BLaER1 treated with 17β-estradiol and CSF1 and Interleukin-3, amounts not matched to agents 10 nM and 100 nM (cell line): Measurements from ENCODE around the gene IRF6.

ENCODE experiments used
- H3K27ac ChIP-seq, 11 experiments: shearing (Covaris generic); formaldehyde crosslinking; 2 replicates each; pipeline ENCODE4 v1.8.1; 2022
- H3K27me3 ChIP-seq, 11 experiments: shearing (Covaris generic); formaldehyde crosslinking; 2 replicates each; pipeline ENCODE4 v1.8.1; 2022
- H3K36me3 ChIP-seq, 11 experiments: shearing (Covaris generic); formaldehyde crosslinking; 2 replicates each; pipeline ENCODE4 v1.8.1; 2022
- H3K4me1 ChIP-seq, 10 experiments: shearing (Covaris generic); formaldehyde crosslinking; 2 replicates each; pipeline ENCODE4 v1.8.1; 2022
- H3K4me2 ChIP-seq, 11 experiments: shearing (Covaris generic); formaldehyde crosslinking; 2 replicates each; pipeline ENCODE4 v1.8.1; 2022
- H3K4me3 ChIP-seq, 10 experiments: shearing (Covaris generic); formaldehyde crosslinking; 2 replicates each; pipeline ENCODE4 v1.8.1; 2022
- H3K9ac ChIP-seq, 11 experiments: shearing (Covaris generic); formaldehyde crosslinking; 2 replicates each; pipeline ENCODE4 v1.8.1; 2022
- H3K9me3 ChIP-seq, 11 experiments: shearing (Covaris generic); formaldehyde crosslinking; replicated peaks in 1 of 11; 2 replicates each; pipeline ENCODE4 v1.8.1; 2022
- H4K20me1 ChIP-seq, 11 experiments: shearing (Covaris generic); formaldehyde crosslinking; 2 replicates each; pipeline ENCODE4 v1.8.1; 2022
- Cebpa-rat ChIP-seq, 11 experiments: shearing (Covaris generic); IDR thresholded peaks; 2 replicates each; pipeline ENCODE4 v1.8.1; 2022

IRF6 gene

DNA sequence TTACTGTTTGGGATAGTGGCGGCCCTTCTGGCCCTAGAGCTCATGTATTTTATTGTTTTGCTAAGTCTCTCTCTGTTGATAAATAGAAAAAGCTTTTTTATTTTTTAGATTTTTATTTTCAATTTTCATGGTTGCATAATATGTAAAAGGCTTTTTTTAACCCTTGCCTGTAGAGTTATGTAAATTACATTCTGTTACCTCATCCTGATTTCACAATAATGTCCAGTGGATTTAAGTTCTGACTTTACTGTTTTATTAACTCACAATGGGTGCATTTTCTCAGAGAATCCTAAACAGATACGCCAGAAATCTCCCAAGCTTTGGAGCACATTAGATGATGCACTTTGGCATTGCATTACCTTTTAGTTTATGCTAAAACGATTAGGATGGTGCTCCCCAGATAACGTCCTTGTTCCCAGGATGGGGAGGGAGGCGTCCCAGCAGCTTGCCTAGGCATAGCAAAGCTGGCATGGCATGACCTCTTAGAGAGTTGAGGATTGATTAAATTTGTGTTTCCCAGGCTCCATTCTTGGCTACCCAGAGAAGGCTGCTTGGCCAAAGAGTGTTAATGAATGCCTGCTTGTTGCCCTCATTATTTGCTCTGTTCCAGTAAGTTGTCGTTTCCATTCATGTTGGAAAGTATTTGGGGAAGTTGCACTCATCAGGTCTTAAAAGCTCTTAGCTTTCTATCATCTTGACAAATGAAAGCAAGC, 38.9 kb upstream of the IRF6 start:
- no peaks in the 10 kb centered on the region for H3K9me3 ChIP-seq
- H3K4me2 ChIP-seq: 0 out of 22 replicates have a peak overlapping the region, but pooled peaks of 1 of the 11 experiments have one; percentile 12
- H3K27ac ChIP-seq: no peak overlapping the region
- H3K4me3 ChIP-seq: no peak overlapping the region
- TF ChIP-seq Cebpa-rat (IDR thresholded peaks at IDR 0.05): 0 out of 22 replicates have a peak, but pooled peaks of 1 of the 11 experiments have one; percentile 13
- peaks cover 20 to 45% (median 38%) of the 10 kb centered on the region in 10 experiments for H3K4me1 ChIP-seq
- peaks cover 0 to 28% (median 0%) of the 10 kb centered on the region in 11 experiments; a peak in 5 of 22 replicates for H4K20me1 ChIP-seq
- no peaks in the 10 kb centered on the region for H3K27me3 ChIP-seq
- no peak overlapping the region for H3K9ac ChIP-seq
- peaks cover 80 to 99% (median 92%) of the 10 kb centered on the region in 11 experiments for H3K36me3 ChIP-seq

DNA sequence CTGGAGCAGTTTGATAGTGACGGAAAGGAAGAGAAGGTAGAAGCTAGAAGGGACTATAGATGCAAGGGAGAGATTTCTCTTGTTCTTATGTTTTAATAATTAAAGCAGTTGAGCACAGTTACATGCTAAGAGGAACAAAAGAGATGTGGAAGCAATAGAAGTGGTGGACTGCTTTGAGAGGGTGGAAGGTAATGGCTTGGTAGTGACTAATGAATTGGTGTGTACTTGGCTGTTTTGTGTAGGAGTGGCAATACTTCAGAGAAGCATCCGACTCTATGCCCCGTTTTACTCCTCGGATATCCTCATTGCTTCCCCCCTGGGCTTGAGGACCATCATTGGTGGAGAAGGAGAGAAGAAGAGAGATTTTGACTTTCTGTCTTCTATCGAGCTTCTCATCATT, 34.7 kb upstream of the IRF6 start:
- H3K4me3 ChIP-seq: no peak overlapping the region
- H3K27ac ChIP-seq: peak overlapping the region in 2 of 11 experiments; percentile 42 to 45; a peak in 3 of 22 replicates
- H3K27me3 ChIP-seq: no peaks in the 10 kb centered on the region
- peaks cover 97 to 100% (median 100%) of the 10 kb centered on the region in 11 experiments for H3K36me3 ChIP-seq
- no peaks in the 10 kb centered on the region for H3K9me3 ChIP-seq
- no peak for TF ChIP-seq Cebpa-rat (IDR thresholded peaks at IDR 0.05)
- H3K4me2 ChIP-seq: peak overlapping the region in 1 of 11 experiments; percentile 53; a peak in 4 of 22 replicates
- H3K9ac ChIP-seq: no peak overlapping the region
- H4K20me1 ChIP-seq: peaks cover 0 to 23% (median 0%) of the 10 kb centered on the region in 11 experiments; a peak in 2 of 22 replicates
- peaks cover under 1 to 30% (median 7%) of the 10 kb centered on the region in 10 experiments; a peak in 17 of 20 replicates for H3K4me1 ChIP-seq

DNA sequence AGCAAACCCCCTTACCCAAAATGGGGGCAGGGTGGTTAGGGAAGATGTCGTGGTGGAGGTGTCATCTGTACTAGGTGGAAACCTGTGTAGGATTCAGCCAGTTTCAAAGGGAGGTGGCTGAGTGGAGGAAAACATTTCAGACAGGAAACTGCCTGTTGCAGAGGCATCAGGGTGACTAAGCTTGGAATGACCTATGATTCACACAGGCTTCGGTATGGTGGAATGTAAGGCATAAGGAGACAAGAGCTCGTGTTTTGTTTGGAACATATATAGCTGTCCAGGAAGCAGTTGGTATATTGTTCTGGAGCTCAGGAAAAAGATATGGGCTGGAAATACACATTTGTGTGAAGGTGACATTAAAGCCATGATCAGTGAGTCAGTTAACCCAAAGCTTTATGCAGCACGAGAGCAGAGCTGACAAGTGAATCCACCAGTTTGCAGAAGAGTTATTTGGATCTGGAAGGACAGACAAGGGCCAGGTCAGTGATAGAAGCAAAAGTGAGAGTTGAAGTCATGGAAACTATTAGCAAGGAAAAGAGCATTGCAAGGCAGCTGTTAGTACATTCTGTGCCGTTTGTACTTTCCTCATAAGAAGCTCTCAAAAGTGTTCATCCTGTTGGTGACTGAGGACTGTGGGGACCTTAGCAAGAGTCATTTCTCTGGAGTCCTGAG, 34.1 kb upstream of the IRF6 start:
- Histone ChIP-seq H3K4me2 (peak overlapping the region in 4 of 11 experiments; percentile 18 to 64 (median 42); a peak in 7 of 22 replicates), H3K9ac (0 out of 22 replicates have a peak overlapping the region, but pooled peaks of 1 of the 11 experiments have one; percentile 35), H3K36me3 (peaks cover 98 to 100% (median 100%) of the 10 kb centered on the region in 11 experiments), H3K27me3 (no peaks in the 10 kb centered on the region), H3K4me1 (peaks cover 0 to 26% (median 1%) of the 10 kb centered on the region in 10 experiments; a peak in 8 of 20 replicates), H3K9me3 (no peaks in the 10 kb centered on the region), H3K27ac (peak overlapping the region in 4 of 11 experiments; percentile 18 to 45 (median 32); a peak in 4 of 22 replicates), H3K4me3 (no peak overlapping the region), H4K20me1 (peaks cover 0 to 17% (median 0%) of the 10 kb centered on the region in 11 experiments; a peak in 2 of 22 replicates)
- no peak for TF ChIP-seq Cebpa-rat (IDR thresholded peaks at IDR 0.05)

DNA sequence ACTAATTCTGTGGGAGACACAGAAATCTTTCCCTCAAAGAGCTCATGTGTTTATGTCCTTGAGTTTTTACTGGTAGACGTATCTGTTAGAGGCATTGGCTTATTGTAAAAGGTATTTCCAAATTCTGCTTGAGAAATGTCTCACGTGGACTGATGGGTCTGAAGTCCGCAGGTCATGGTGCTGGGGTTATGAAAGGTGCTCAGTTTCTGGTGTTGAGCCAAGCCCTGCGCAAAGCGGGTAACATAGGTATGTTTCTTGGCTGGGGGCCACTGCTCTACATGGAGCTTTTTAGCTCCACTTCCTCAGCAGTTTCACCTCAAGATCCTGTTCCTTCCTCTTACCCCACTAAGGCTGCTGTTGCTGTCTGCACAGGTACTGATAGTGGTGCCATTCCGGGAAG, 32.6 kb upstream of the IRF6 start:
- H3K9ac ChIP-seq: no peak overlapping the region
- H3K36me3 ChIP-seq: peaks cover 98 to 100% (median 100%) of the 10 kb centered on the region in 11 experiments
- H3K27ac ChIP-seq: no peak overlapping the region
- no peak overlapping the region for H3K4me3 ChIP-seq
- no peaks in the 10 kb centered on the region for H3K27me3 ChIP-seq
- peaks cover 0 to 13% (median 0%) of the 10 kb centered on the region in 11 experiments; a peak in 2 of 22 replicates for H4K20me1 ChIP-seq
- H3K4me2 ChIP-seq: no peak overlapping the region
- TF ChIP-seq Cebpa-rat (IDR thresholded peaks at IDR 0.05): no peak
- H3K9me3 ChIP-seq: no peaks in the 10 kb centered on the region
- H3K4me1 ChIP-seq: peaks cover 0 to 26% (median 0%) of the 10 kb centered on the region in 10 experiments; a peak in 8 of 20 replicates

DNA sequence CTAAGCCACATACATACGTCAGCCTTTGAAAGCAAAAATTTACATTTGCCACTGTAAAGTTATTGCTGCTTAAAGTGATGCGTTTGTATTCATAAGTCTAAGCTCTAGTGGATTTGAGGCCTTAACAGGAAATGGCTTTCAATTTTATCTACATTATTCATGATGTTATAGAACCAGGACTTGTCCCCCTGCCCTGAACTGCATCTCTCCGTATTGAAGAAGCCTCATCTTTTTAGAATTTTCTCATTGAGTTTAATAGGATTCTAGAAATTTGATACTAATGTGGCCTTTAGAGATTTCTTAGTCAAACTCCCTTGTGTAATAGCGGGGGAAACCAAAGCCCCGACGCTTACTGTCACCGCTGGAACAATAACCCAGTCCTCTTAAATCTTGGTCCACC, 31.7 kb upstream of the IRF6 start:
- H3K9me3 ChIP-seq: no peaks in the 10 kb centered on the region
- H3K9ac ChIP-seq: no peak overlapping the region
- no peak for TF ChIP-seq Cebpa-rat (IDR thresholded peaks at IDR 0.05)
- no peak overlapping the region for H3K27ac ChIP-seq
- peaks cover 98 to 100% (median 100%) of the 10 kb centered on the region in 11 experiments for H3K36me3 ChIP-seq
- H3K4me2 ChIP-seq: no peak overlapping the region
- no peaks in the 10 kb centered on the region for H3K27me3 ChIP-seq
- no peak overlapping the region for H3K4me3 ChIP-seq
- H3K4me1 ChIP-seq: peaks cover 0 to 26% (median 0%) of the 10 kb centered on the region in 10 experiments; a peak in 8 of 20 replicates
- peaks cover 0 to 13% (median 0%) of the 10 kb centered on the region in 11 experiments; a peak in 2 of 22 replicates for H4K20me1 ChIP-seq

DNA sequence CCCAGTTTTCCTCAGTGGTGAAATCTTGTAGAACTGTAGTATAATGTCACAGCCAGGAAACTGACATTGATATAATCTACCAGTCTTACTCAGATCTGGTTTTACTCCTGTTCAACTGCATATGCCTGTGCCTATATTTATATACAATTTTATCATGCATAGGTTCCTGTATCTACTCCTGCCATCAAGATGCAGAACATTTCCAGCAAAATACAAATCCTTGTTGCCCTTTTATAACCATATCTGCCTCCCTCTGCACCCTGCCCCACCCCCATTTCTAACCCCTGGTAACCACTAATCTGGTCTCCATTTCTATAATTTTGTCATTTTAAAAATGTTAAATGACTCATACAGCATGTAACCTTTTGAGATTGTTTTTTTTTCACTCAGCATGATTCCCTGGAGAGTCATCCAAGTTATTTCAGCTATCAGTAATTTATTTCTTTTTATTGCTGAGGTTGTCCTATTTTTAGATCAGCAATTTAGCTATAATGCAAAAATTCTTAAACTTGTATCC, 29.9 kb upstream of the IRF6 start:
- Histone ChIP-seq H3K27me3 (no peaks in the 10 kb centered on the region), H3K9ac (no peak overlapping the region), H4K20me1 (peaks cover 0 to 13% (median 0%) of the 10 kb centered on the region in 11 experiments; a peak in 2 of 22 replicates), H3K4me1 (peaks cover 0 to 28% (median 0%) of the 10 kb centered on the region in 10 experiments; a peak in 8 of 20 replicates), H3K4me3 (no peak overlapping the region), H3K4me2 (no peak overlapping the region), H3K36me3 (peaks cover 97 to 100% (median 98%) of the 10 kb centered on the region in 11 experiments), H3K27ac (no peak overlapping the region), H3K9me3 (no peaks in the 10 kb centered on the region)
- no peak for TF ChIP-seq Cebpa-rat (IDR thresholded peaks at IDR 0.05)

DNA sequence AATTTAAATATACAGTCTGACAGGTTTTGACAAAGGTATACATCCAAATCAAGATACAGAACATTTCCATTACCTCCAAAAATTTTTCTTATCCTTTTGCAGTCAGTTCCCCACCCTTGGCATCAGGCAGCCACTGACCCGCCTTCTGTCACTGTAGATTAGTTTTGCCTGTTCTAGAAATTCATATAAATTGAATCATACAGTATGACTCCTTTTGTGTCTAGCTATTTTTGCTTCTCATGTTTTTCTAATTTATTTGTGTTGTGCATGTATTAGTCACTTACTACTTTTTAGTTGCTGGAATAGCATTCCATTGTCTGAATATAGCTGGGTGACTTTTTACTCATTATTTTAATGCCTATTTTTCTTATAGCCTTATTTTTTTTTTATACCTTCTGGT, 25.7 kb upstream of the IRF6 start:
- no peak overlapping the region for H3K4me3 ChIP-seq
- H3K4me1 ChIP-seq: peaks cover 18 to 36% (median 27%) of the 10 kb centered on the region in 10 experiments
- H3K36me3 ChIP-seq: peaks cover 59 to 74% (median 64%) of the 10 kb centered on the region in 11 experiments
- no peak overlapping the region for H3K9ac ChIP-seq
- H4K20me1 ChIP-seq: peaks cover 0 to 7% (median 0%) of the 10 kb centered on the region in 11 experiments; a peak in 2 of 22 replicates
- TF ChIP-seq Cebpa-rat (IDR thresholded peaks at IDR 0.05): no peak
- H3K4me2 ChIP-seq: no peak overlapping the region
- no peaks in the 10 kb centered on the region for H3K27me3 ChIP-seq
- no peak overlapping the region for H3K27ac ChIP-seq
- H3K9me3 ChIP-seq: no peaks in the 10 kb centered on the region

DNA sequence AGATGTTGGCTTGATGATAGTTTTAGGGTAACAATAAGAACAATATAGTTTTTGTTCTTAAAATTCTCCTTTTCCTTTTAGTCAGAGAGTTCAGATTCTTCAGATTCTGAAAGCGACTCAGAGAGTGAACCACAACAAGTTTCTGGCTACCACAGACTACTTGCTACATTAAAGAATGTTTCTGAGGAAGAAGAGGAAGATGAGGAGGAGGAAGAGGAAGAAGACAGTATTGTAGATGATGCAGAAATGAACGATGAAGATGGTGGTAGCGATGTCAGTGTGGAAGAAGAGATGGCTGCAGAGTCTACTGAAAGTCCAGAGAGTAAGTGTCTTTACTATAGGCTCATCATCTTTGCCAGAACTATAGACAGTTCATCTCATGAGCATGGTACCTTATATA, 24.8 kb upstream of the IRF6 start:
- Histone ChIP-seq H3K4me3 (no peak overlapping the region), H3K27me3 (no peaks in the 10 kb centered on the region), H3K4me2 (peak overlapping the region in 5 of 11 experiments; percentile 4 to 88 (median 68); a peak in 3 of 22 replicates), H3K27ac (no peak overlapping the region), H3K9ac (no peak overlapping the region), H3K36me3 (peaks cover 50 to 65% (median 55%) of the 10 kb centered on the region in 11 experiments), H3K9me3 (no peaks in the 10 kb centered on the region), H4K20me1 (peaks cover 0 to 7% (median 0%) of the 10 kb centered on the region in 11 experiments; a peak in 2 of 22 replicates), H3K4me1 (peaks cover 18 to 36% (median 27%) of the 10 kb centered on the region in 10 experiments)
- no peak for TF ChIP-seq Cebpa-rat (IDR thresholded peaks at IDR 0.05)
